Endometrial microvascular endothelial cells (primary cell): Measurements from ENCODE around the gene ALOX12B. TPM values are rescaled to one million over a fixed set of nuclear protein-coding genes. Genes with fewer than 3 reads are reported as not detected.
"Not testable (repeated sequence)": the region's sequence is repeated elsewhere in the genome, so short reads cannot be mapped to it uniquely, and the experiment has no call there.

Experiments used
- in situ Hi-C: cut with HindIII; loops from 2 replicates; pipeline ENCODE4 v1.10.0; 2017; ENCODE audit warnings: low sequenced_read_pairs, low pct_unique_long_range_greater_than_20kb; ENCODE audit errors: inconsistent ontology term
- total RNA-seq: library from RNA; depleted of rRNA; stranded (reverse); fragments of >200 nt; gene quantifications from one replicate; pipeline ENCODE4 v1.2.3, GENCODE V29; 2015; ENCODE audit errors: inconsistent ontology term

ALOX12B gene
- total RNA-seq, 1 donor from 2014 or later: not detected

- in situ Hi-C loops: no loop called here
Observed at GRCh38 chr17:8025176-8025911, 62.2 kb downstream of the ALOX12B start.

- in situ Hi-C loops: not testable (repeated sequence)
Observed at GRCh38 chr17:8024161-8024560, 63.4 kb downstream of the ALOX12B start.

Other genes starting within 250 kb of the ALOX12B start
- gene TMEM88, start 232.7 kb downstream of the ALOX12B start, total RNA-seq: 148 TPM
- 52.5 TPM for gene NAA38, start 230.2 kb downstream of the ALOX12B start, total RNA-seq
- 7.6 TPM for gene CYB5D1, start 229.7 kb downstream of the ALOX12B start, total RNA-seq
- 46.3 TPM for gene CHD3, start 198.9 kb downstream of the ALOX12B start, total RNA-seq
- not detected for gene RNF227, start 171.4 kb downstream of the ALOX12B start, total RNA-seq
- 3.7 TPM for gene KCNAB3, start 157.9 kb downstream of the ALOX12B start, total RNA-seq
- 76.8 TPM for gene TRAPPC1, start 155.8 kb downstream of the ALOX12B start, total RNA-seq
- 39.1 TPM for gene CNTROB, start 155.5 kb downstream of the ALOX12B start, total RNA-seq
- not detected for gene GUCY2D, start 85.1 kb downstream of the ALOX12B start, total RNA-seq
- not detected for gene ALOX15B, start 48.7 kb downstream of the ALOX12B start, total RNA-seq
- gene ALOXE3, start 30.8 kb upstream of the ALOX12B start, total RNA-seq: 0.19 TPM
- not detected for gene HES7, start 36.4 kb upstream of the ALOX12B start, total RNA-seq
- gene PER1, start 64.7 kb upstream of the ALOX12B start, total RNA-seq: 20.4 TPM
- gene VAMP2, start 75.2 kb upstream of the ALOX12B start, total RNA-seq: 5.3 TPM
- 34.0 TPM for gene TMEM107, start 88.7 kb upstream of the ALOX12B start, total RNA-seq
- 13.3 TPM for gene BORCS6, start 102.5 kb upstream of the ALOX12B start, total RNA-seq
- 100 TPM for gene AURKB, start 122.9 kb upstream of the ALOX12B start, total RNA-seq
- gene CTC1, start 160.3 kb upstream of the ALOX12B start, total RNA-seq: 17.7 TPM
- 55.1 TPM for gene PFAS, start 161.6 kb upstream of the ALOX12B start, total RNA-seq
- 54.0 TPM for gene RANGRF, start 201.0 kb upstream of the ALOX12B start, total RNA-seq
- 2.9 TPM for gene SLC25A35, start 207.7 kb upstream of the ALOX12B start, total RNA-seq
- 64.0 TPM for gene ARHGEF15, start 222.5 kb upstream of the ALOX12B start, total RNA-seq